RWPE2 (cell line): ENCODE data around the gene MAST3.

Source experiments
- ATAC-seq: fragments of 200-7000 bp; cut with Tn5 transposase; 3 replicates; pipeline ENCODE4 v1.9.1; 2021; ENCODE audit warnings: low read depth
- DNase-seq: peaks from one replicate; pipeline ENCODE4 v3.0.0-alpha.2; 2020; ENCODE audit warnings: low spot score
- H3K27ac ChIP-seq: fragments of 450-650 bp; 2 replicates; pipeline ENCODE4 v1.5.1; 2017; ENCODE audit warnings: mild to moderate bottlenecking; ENCODE audit not compliant: poor library complexity, severe bottlenecking
- H3K27me3 ChIP-seq: fragments of 250-450 bp; sonication (Bioruptor Pico); 2 replicates; pipeline ENCODE4 v1.5.1; 2021; ENCODE audit warnings: mild to moderate bottlenecking, moderate library complexity; ENCODE audit not compliant: insufficient read depth, poor library complexity, severe bottlenecking
- H3K36me3 ChIP-seq: fragments of 250-450 bp; sonication (Bioruptor Pico); 2 replicates; pipeline ENCODE4 v1.5.1; 2020; ENCODE audit warnings: low read depth, mild to moderate bottlenecking, moderate library complexity
- H3K4me1 ChIP-seq: fragments of 250-450 bp; sonication (Bioruptor Pico); 2 replicates; pipeline ENCODE4 v1.5.1; 2021; ENCODE audit warnings: mild to moderate bottlenecking, moderate library complexity; ENCODE audit not compliant: insufficient read depth, poor library complexity, severe bottlenecking
- H3K4me3 ChIP-seq: fragments of 250-450 bp; sonication (Bioruptor Pico); 2 replicates; pipeline ENCODE4 v1.5.1; 2021; ENCODE audit warnings: mild to moderate bottlenecking, moderate library complexity; ENCODE audit not compliant: severe bottlenecking
- H3K9me3 ChIP-seq: fragments of 250-450 bp; sonication (Bioruptor Pico); 2 replicates; pipeline ENCODE4 v1.5.1; 2021; ENCODE audit warnings: mild to moderate bottlenecking, moderate library complexity; ENCODE audit not compliant: severe bottlenecking
- TF ChIP-seq, protein P1 (sequence below): fragments of 450-650 bp; IDR thresholded peaks from one replicate; pipeline ENCODE4 v1.5.1; 2017; ENCODE audit warnings: mild to moderate bottlenecking, moderate library complexity; ENCODE audit not compliant: poor library complexity, severe bottlenecking

The MAST3 gene

DNA sequence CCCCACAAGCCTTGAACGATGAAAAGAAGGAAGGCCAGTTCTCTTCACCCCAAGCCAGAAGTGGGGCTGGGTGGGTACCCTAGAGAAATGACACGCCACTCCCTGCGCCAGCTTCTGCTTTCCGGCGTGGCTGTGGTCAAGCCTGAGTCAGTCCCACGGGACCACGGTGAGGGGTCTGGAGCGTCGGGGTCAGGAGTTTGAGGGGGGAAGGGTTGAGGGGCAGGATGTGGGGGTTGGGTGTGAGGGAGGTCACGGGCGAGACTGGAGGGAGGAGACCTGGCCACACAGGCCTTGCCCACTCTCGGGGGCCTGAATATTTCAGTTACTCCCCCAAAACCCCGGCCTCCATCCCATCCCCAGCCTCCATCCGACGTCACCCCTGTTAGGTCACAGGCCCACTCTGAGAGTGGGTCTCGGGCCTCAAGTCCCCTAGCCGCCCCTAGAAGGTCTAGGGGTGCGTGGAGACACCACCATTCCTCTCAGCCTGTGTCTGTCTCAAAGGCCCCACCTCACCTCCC, 75.5 kb downstream of the MAST3 start:
- peaks cover 3% of the 10 kb centered on the region for H3K4me1 ChIP-seq
- TF ChIP-seq, protein P1, sequence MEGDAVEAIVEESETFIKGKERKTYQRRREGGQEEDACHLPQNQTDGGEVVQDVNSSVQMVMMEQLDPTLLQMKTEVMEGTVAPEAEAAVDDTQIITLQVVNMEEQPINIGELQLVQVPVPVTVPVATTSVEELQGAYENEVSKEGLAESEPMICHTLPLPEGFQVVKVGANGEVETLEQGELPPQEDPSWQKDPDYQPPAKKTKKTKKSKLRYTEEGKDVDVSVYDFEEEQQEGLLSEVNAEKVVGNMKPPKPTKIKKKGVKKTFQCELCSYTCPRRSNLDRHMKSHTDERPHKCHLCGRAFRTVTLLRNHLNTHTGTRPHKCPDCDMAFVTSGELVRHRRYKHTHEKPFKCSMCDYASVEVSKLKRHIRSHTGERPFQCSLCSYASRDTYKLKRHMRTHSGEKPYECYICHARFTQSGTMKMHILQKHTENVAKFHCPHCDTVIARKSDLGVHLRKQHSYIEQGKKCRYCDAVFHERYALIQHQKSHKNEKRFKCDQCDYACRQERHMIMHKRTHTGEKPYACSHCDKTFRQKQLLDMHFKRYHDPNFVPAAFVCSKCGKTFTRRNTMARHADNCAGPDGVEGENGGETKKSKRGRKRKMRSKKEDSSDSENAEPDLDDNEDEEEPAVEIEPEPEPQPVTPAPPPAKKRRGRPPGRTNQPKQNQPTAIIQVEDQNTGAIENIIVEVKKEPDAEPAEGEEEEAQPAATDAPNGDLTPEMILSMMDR = no peak
- H3K4me3 ChIP-seq = no peak overlapping the region
- peaks cover 13% of the 10 kb centered on the region for H3K36me3 ChIP-seq
- H3K27ac ChIP-seq = no peak overlapping the region
- H3K27me3 ChIP-seq = no peaks in the 10 kb centered on the region
- no peak for DNase-seq
- no peak for ATAC-seq
- H3K9me3 ChIP-seq = no peaks in the 10 kb centered on the region

GRCh38 chr19:18173572-18174288, 76.2 kb downstream of the MAST3 start, which contains the start of gene IFI30:
IFI30 (plus strand) TSS chr19:18173813; CDS start chr19:18173842, 29 bp downstream.
- DNase-seq (no peak), ATAC-seq (peak; percentile 79)
- peaks cover 7% of the 10 kb centered on the region for H3K36me3 ChIP-seq

DNA sequence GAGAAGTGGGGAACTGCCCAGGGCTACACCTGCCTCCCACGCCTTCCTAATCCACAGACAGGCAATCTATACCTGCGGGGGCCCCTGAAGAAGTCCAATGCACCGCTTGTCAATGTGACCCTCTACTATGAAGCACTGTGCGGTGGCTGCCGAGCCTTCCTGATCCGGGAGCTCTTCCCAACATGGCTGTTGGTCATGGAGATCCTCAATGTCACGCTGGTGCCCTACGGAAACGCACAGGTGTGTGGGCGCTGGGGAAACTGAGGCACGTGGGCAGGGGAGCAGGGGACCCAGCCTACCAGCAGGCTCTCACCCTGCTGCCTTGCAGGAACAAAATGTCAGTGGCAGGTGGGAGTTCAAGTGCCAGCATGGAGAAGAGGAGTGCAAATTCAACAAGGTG, 77.4 kb downstream of the MAST3 start:
- no peaks in the 10 kb centered on the region for H3K27me3 ChIP-seq
- TF ChIP-seq, protein P1 = no peak
- peaks cover 3% of the 10 kb centered on the region for H3K4me1 ChIP-seq
- no peaks in the 10 kb centered on the region for H3K9me3 ChIP-seq
- H3K36me3 ChIP-seq = no peaks in the 10 kb centered on the region; the same call in 1 of the 2 replicates
- H3K4me3 ChIP-seq = no peak overlapping the region
- DNase-seq = peak; percentile 46
- no peak for ATAC-seq
- no peak overlapping the region for H3K27ac ChIP-seq

More at GRCh38 chr19:18173572-18174288, 76.2 kb downstream of the MAST3 start, which contains the start of gene IFI30:
- Histone ChIP-seq H3K9me3 (no peaks in the 10 kb centered on the region), H3K27me3 (no peaks in the 10 kb centered on the region), H3K4me3 (peak within 1 kb of the TSS; percentile 57), H3K4me1 (peaks cover 3% of the 10 kb centered on the region), H3K27ac (no peak within 1 kb of the TSS)
- TF ChIP-seq, protein P1 = no peak

- H3K36me3 ChIP-seq = no peaks in the 10 kb centered on the region
- TF ChIP-seq, protein P1 = no peak
- no peak overlapping the region for H3K4me3 ChIP-seq
- DNase-seq (no peak), ATAC-seq (no peak)
- no peaks in the 10 kb centered on the region for H3K27me3 ChIP-seq
- no peaks in the 10 kb centered on the region for H3K9me3 ChIP-seq
- peaks cover 3% of the 10 kb centered on the region for H3K4me1 ChIP-seq
- H3K27ac ChIP-seq = no peak overlapping the region
These were observed 79.1 kb downstream of the MAST3 start for GRCh38 chr19:18176367-18177310.
